GM21576 (cell line): ENCODE results near the gene LRRC45.

ENCODE experiments used
- ATAC-seq: cut with Tn5 transposase; IDR thresholded peaks from one replicate; pipeline ENCODE4 v1.9.1; 2021; ENCODE audit warnings: mild to moderate bottlenecking, moderate library complexity; ENCODE audit not compliant: unreplicated experiment

LRRC45 gene

DNA sequence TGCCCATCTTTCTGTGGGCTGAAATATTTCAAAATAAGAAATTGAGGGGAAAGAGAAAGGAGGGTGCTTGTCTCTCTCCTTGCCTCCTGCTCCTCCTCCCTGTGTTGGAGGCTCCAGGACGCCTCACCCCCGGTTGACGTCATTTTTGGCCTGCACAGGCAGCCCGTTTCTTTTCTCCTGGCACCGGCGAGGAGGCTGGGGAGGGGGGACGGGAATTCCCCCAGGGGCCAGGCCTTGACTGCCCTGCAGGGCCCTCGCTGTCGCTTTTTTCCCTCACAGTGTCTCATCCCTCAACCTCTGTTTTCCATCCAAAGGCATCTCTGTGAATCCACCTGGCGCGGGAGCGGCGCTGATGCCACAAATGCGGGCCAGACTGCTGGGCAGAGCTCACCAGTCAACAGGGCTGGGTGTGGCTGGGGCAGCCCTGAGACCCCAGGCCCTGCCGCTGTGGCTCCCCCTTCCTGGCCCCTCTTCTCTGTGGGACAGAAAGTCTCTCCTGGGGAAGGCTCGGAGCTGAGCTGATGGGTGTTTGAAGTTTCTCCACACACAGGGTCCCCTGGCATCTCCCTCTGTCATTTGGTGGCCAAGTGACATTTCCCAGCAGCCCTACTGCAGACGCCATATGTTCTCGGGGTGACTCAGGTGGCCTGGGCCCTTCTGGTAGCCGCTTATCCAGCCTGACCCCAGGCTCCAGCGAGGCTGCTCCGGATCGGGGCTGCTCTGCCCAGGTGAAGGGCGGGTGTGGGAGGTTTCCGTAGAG is 16.5 kb upstream of the LRRC45 start:
- no peak for ATAC-seq

- no peak for ATAC-seq
Observed at GRCh38 chr17:82007228-82007494, 15.9 kb upstream of the LRRC45 start.

GRCh38 chr17:82007495-82008257 is 15.4 kb upstream of the LRRC45 start:
- ATAC-seq = no peak

DNA sequence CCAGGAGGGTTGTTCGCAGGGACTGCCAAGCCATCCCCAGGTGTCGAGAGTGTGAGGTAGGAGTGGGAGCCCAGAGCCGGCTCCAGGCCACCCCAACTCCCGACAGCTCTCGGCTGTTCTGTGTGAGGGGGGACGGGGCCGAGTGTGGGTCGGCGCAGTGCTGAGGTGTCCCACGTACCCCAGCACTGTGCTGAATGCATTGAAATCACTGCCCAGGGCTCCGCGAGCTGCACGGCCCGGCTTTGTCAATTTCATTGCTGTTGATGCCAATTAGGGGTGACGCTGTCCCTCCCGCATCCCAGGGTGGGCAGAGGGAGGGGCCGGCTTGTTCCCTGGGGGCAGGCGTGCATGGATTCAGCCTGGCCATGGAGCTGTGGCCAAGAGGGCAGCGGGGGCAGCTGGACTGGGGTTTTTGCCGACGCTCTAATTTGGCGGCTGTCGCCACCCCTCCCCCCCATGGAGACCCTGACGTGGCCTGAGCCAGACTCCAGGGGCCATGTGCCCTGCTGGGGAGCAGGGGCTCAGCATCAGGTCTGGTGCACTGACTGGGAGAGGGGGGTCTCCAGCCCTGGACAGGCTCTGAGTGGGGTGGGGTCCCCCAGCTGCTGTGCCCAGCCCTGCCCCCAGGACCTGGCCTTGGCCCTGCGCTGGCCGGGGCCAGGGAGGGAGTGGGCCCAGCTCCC is 14.7 kb upstream of the LRRC45 start:
- no peak for ATAC-seq

DNA sequence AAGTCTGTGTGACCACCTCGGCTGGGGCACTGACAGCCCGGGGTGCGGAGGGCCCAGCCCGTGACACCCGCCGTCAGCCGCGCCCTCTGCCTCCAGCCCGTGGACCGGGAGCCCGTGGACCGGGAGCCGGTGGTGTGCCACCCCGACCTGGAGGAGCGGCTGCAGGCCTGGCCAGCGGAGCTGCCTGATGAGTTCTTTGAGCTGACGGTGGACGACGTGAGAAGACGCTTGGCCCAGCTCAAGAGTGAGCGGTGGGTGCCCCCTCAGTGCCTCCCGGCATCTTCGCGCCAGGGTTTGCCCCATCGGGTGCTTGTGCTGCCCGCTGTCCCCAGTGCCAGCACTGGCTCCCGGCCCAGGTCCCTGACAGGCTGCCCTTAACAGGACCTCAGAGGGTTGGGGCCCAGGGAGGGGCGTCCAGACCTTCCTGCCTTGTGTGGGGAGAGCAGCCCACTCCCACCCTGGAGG is 14.1 kb upstream of the LRRC45 start:
- no peak for ATAC-seq

- no peak for ATAC-seq
Observed at GRCh38 chr17:82009413-82009812, 13.7 kb upstream of the LRRC45 start.

DNA sequence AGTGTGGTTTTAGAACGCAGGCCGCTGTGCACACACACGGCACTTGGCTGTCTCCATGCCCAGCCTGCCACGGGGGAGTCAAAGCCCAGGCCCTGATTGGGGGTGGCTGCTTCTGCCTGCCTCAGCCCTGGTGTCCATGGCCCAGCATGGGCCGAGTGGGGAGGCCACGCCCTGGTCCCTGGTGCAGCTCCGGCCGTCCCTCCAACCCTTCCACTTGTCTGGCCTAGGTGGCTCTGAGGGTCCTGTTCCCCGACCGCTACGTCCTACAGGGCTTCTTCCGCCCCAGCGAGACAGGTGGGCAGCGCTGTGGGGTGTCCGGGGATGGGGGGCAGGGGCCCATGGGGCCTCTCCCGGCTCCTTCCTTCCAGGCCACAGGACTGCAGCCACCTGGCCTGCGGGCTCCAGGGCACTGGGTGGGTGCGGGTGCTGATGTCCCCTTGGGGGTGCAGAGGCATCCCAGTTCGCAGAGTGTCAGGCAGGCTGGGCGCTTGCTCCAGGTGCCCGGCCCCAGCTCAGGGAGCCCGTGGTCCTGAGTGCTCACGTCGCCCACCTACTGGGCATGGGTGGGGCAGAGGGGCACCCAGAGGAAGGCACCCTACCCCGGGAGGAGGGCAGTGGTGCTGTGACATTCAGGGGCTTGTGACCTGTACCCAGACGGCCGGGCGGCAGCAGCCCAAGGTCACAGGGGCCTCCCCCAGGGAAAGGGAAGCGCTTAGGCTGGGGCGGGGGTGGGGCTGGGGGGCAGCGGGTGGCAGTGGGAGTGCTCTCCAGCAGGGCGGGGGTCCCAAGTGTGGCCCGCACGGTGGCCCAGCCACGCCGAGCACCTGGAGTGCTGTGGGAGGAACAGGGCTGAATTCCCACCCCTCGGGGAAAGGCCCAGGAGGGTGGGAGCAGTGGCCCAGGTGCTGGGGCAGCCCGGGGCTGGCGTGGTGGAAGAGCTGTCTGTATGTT is 12.3 kb upstream of the LRRC45 start:
- no peak for ATAC-seq

GRCh38 chr17:82011617-82012187 is 11.4 kb upstream of the LRRC45 start:
- ATAC-seq = no peak

- ATAC-seq = no peak
Observed at GRCh38 chr17:82012261-82012639, 10.9 kb upstream of the LRRC45 start.

DNA sequence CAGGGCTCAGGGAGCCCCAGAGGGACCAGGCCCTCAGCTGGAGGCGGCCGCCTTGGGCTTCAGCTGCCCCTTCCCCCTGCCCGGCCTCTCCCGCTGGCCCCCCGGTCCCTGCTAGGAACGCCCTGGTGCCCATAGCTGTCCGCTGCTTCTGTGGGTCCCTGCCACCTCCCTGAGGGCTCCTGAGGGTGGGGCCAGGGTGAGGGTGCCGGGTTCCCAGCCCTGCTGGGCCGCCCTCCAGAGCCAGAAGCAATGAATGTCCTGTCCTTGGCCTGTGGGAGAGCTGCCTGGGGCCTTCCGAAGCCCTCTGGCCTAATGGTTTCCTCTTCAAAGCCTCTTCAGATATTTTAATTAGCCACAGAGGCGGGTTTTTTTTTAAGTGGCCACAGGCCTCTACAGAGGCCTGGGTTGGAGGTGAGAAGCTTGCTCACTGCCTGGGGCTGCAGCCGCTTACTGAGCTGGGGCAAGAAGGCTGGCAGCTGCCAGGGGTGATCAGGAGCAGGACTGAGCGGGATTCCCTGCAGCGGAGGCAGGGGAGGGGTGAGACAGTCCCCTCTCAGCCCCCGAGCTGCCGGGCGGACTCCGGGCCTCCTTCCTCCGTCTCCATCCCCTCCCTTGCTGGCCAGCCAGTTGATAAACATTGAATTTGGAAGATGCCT is 10.3 kb upstream of the LRRC45 start:
- no peak for ATAC-seq

DNA sequence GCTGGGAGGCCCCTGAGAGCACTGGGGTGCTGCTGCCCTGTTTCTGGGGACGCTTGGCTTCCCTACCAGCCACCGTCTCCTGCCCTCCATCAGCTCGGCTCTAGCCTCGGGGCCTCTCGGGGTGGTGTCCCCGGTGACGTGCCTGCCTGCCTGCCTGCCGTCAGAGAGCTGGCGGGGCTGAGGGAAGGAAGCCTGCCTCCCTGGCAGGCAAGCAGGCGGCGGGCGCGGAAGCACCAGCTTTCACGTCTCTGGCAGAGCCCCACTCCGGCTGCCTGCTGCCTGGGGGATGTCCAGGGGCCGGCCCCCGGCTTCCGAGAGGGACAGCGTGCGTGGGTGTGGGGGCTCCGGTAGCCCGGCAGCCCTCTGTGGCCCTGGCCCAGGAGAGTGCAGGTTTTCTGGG is 9.8 kb upstream of the LRRC45 start:
- ATAC-seq = no peak

- ATAC-seq = no peak
Observed at GRCh38 chr17:82013772-82014321, 9.3 kb upstream of the LRRC45 start.

DNA sequence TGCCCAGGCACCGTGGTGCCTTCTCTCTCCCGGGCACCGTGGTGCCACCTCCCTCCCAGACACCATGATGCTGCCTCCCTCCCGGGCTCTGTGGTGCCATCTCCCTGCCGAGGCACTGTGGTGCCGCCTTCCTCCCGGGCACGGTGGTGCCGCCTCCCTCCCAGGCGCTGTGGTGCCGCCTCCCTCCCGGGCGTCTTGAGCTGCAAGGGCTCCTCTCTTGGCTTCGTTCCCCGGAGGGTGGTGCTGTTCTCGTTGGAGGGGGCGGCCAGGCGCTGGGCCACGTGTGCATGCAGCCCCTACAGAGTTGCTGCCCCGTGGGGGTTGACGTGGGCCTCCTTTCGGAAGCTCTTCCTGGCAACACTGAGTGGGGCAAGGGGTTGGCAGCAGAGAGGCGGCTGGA is 8.7 kb upstream of the LRRC45 start:
- ATAC-seq = no peak

GRCh38 chr17:82014971-82015310 is 8.2 kb upstream of the LRRC45 start:
- ATAC-seq = no peak

- no peak for ATAC-seq
Observed at GRCh38 chr17:82015311-82015971, 7.7 kb upstream of the LRRC45 start.

DNA sequence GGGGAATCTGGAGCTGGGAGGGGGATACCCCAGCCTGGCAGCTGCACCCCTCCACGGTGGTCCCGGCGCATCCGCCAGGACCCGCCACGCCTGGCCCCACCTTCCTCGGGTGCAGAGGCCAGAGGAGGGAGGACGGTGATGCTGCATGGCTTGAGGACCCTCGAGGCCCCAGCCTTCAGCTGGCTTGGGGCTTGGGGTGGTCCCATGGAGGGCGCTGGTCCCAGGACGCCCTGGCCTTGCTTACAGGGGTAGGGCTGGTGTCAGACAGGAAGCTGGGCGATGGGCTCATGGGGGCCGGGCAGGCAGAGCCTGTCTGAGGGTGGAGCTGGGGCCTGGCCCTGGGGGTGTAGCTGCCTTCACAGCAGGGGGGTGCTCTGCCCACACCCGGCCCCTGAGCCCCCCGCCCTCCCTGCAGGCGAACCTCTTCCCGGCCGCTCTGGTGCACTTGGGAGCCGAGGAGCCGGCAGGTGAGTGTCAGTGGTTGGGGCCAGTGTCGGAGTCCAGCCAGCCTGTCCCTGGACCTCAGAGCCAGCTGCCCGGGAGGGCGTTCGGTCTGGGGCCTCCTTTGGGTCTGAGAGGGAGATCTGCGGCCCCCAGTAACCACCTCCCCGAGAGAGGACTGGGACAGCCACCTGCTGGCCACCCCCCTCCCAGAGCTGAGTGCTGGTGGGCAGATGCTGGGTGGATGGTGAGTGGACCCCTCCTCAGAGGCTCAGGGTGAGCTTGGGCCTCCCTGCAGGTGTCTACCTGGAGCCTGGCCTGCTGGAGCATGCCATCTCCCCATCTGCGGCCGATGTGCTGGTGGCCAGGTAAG is 6.8 kb upstream of the LRRC45 start:
- no peak for ATAC-seq

GRCh38 chr17:82016875-82017459 is 6.1 kb upstream of the LRRC45 start:
- ATAC-seq = no peak

GRCh38 chr17:82017612-82018151 is 5.4 kb upstream of the LRRC45 start:
- ATAC-seq = no peak
